ENCODE measurements around the gene SLC16A3.

SLC16A3 gene

GRCh38 chr17:82242698-82242976 is 13.8 kb downstream of the SLC16A3 start (continued):
- TF ChIP-seq ZSCAN30 (tag by site-specific recombination; IDR thresholded peaks at IDR 0.05) = no peak

- H3K4me3 ChIP-seq (ENCODE audit: low read depth, low read length) = no peak overlapping the region
- no peaks in the 10 kb centered on the region for H3K9me3 ChIP-seq (ENCODE audit: control insufficient read depth, insufficient read depth, low read depth, low read length)
- H3K4me1 ChIP-seq (ENCODE audit: control insufficient read depth, insufficient read depth, low read length) = peaks cover 9% of the 10 kb centered on the region
- CTCF ChIA-PET = interaction anchor here (0.6 to 1.9 kb wide), 4 partner anchors 15 to 646 kb away, joined by 3 to 9 read pairs (median 4); no protein-coding TSS in a partner anchor
- TF ChIP-seq ZNF133 (tag by site-specific recombination; IDR thresholded peaks at IDR 0.05) (no peak), MEIS1 (CRISPR knock-in tag; IDR thresholded peaks at IDR 0.05; ENCODE audit: borderline replicate concordance) (no peak), ZNF600 (tag by site-specific recombination; IDR thresholded peaks at IDR 0.05) (peak; percentile 63; the same call in 1 of the 2 replicates), BCL6B (tag by site-specific recombination; IDR thresholded peaks at IDR 0.05) (no peak), ZNF621 (tag by site-specific recombination; IDR thresholded peaks at IDR 0.05) (no peak), ZNF561 (tag by site-specific recombination; IDR thresholded peaks at IDR 0.05; ENCODE audit: borderline replicate concordance) (no peak), PRDM1 (tag by site-specific recombination; IDR thresholded peaks at IDR 0.05) (no peak)
- peaks cover 15 to 87% of the 10 kb centered on the region in 2 experiments; a peak in 2 of 3 replicates for H3K36me3 ChIP-seq (ENCODE audit: control insufficient read depth in 2 of 2, insufficient read depth in 1 of 2, low read length in 2 of 2)
- POLR2A ChIA-PET = interaction anchor here (2.5 kb wide), 1 partner anchor 30 kb away, joined by 16 read pairs; the partner anchor contains the start of gene CSNK1D
- no peak overlapping the region for H3K27ac ChIP-seq (ENCODE audit: extremely low read depth, low read depth, low read length)
Observed at GRCh38 chr17:82242977-82243647, 14.3 kb downstream of the SLC16A3 start.

GRCh38 chr17:82243648-82244412 is 15.0 kb downstream of the SLC16A3 start:
- no peak overlapping the region for H3K27ac ChIP-seq (ENCODE audit: extremely low read depth, low read depth, low read length)
- CTCF ChIA-PET = interaction anchor here (0.8 to 1.3 kb wide), 6 partner anchors 8 to 213 kb away, joined by 3 to 4 read pairs (median 3); no protein-coding TSS in a partner anchor
- H3K4me3 ChIP-seq (ENCODE audit: low read depth, low read length) = no peak overlapping the region
- POLR2A ChIA-PET = no interaction called here
- H3K4me1 ChIP-seq (ENCODE audit: control insufficient read depth, insufficient read depth, low read length) = peaks cover 2% of the 10 kb centered on the region
- TF ChIP-seq GLI4 (tag by site-specific recombination; IDR thresholded peaks at IDR 0.05) (peak; percentile 97; the same call in 1 of the 2 replicates), ZNF830 (tag by site-specific recombination; IDR thresholded peaks at IDR 0.05; ENCODE audit: low read depth) (no peak), ZNF280C (tag by site-specific recombination; IDR thresholded peaks at IDR 0.05) (no peak), ZNF354C (tag by site-specific recombination; IDR thresholded peaks at IDR 0.05; ENCODE audit: borderline replicate concordance, low read depth) (no peak), ZNF707 (tag by site-specific recombination; IDR thresholded peaks at IDR 0.05) (no peak), BCL6B (tag by site-specific recombination; IDR thresholded peaks at IDR 0.05) (no peak), ZNF223 (tag by site-specific recombination; IDR thresholded peaks at IDR 0.05) (no peak), PRDM6 (tag by site-specific recombination; IDR thresholded peaks at IDR 0.05) (no peak), BCL11B (tag by site-specific recombination; IDR thresholded peaks at IDR 0.05; ENCODE audit: low read depth) (no peak), KLF10 (tag by site-specific recombination; IDR thresholded peaks at IDR 0.05) (no peak), MYNN (tag by site-specific recombination; IDR thresholded peaks at IDR 0.05; ENCODE audit: borderline replicate concordance) (no peak), ZBTB48 (tag by site-specific recombination; IDR thresholded peaks at IDR 0.05) (peak; percentile 16; the same call in 1 of the 2 replicates), ZNF645 (tag by site-specific recombination; IDR thresholded peaks at IDR 0.05) (no peak), ZNF513 (tag by site-specific recombination; IDR thresholded peaks at IDR 0.05) (no peak), ZNF311 (tag by site-specific recombination; IDR thresholded peaks at IDR 0.05; ENCODE audit: borderline replicate concordance) (no peak)
- H3K9me3 ChIP-seq (ENCODE audit: control insufficient read depth, insufficient read depth, low read depth, low read length) = no peaks in the 10 kb centered on the region
- peaks cover 20 to 94% of the 10 kb centered on the region in 2 experiments for H3K36me3 ChIP-seq (ENCODE audit: control insufficient read depth in 2 of 2, insufficient read depth in 1 of 2, low read length in 2 of 2)

Data from HEK293 (cell line).